HG03196 (cell line): ENCODE results near the gene HCN2.
"Not testable (repeated sequence)": the region's sequence is repeated elsewhere in the genome, so short reads cannot be mapped to it uniquely, and the experiment has no call there.

Experiments used
- ATAC-seq: cut with Tn5 transposase; IDR thresholded peaks from one replicate; pipeline ENCODE4 v1.9.1; 2021; ENCODE audit not compliant: unreplicated experiment

The HCN2 gene

GRCh38 chr19:584240-585001, 5.3 kb upstream of the HCN2 start:
- ATAC-seq, result no peak

- ATAC-seq, result not testable (repeated sequence)
Observed at GRCh38 chr19:585146-585545, 4.5 kb upstream of the HCN2 start.

- no peak for ATAC-seq
Observed at GRCh38 chr19:585551-586110, 4.0 kb upstream of the HCN2 start.

GRCh38 chr19:588093-588740, 1.5 kb upstream of the HCN2 start:
- ATAC-seq, result no peak

DNA sequence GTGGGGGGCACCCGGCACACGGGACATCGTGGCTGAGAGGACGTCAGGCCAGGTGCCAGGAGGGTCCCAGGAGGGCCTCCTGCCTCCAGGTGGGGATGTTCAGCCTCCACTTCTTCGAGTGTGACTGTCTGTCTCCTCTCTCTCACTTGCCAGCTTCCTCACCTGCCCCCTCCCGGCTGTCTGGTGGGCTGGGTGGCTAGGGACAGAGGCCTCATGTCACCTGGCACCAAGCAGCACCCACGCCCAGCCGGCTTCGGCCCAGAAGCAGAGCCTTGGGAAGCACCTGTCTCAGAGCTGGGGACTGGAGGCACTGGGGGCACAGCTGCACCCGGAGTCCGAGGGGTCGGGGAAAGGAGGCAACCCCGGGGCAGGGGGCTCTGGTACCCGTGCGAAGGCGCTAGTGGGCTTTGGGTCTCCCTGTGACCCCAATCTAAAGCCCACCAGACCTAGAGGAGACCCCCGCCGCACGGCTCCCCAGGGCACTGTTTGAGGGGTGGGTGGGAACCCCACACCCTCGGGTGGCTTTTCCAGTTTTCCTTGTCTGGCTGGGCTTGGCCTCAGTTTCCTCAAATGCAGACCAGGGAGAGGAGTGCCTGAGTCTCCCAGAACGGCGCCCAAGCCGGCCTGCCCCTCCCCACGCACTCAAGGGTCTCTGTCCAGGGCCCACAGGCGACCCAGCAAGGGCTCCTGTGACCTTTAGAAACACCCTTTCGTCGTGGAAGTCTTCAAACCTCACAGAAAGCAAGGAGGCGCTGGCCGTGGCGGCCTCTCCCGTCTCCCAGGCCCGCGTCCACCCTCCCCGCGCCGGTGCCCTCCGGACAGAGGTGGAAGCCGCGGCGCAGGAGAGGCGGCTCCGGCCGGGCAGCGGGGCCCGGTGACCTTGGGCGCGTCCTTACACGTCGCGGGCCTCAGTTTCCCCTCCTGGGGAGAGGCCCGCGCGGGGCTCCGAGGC, 664 bp upstream of the HCN2 start:
- ATAC-seq, result no peak

DNA sequence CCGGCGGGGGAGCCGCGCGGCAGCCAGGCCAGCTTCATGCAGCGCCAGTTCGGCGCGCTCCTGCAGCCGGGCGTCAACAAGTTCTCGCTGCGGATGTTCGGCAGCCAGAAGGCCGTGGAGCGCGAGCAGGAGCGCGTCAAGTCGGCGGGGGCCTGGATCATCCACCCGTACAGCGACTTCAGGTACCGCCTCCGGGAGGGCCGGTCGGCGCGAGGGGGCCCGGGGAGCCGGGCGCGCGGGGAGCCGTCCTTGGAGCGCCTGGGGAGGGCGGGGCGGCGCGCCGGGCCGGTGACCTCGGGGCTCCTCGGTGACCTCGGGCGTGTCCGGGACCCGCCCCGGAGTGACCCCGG, 690 bp downstream of the HCN2 start:
- no peak for ATAC-seq

GRCh38 chr19:590750-591098, 1.0 kb downstream of the HCN2 start:
- no peak for ATAC-seq

DNA sequence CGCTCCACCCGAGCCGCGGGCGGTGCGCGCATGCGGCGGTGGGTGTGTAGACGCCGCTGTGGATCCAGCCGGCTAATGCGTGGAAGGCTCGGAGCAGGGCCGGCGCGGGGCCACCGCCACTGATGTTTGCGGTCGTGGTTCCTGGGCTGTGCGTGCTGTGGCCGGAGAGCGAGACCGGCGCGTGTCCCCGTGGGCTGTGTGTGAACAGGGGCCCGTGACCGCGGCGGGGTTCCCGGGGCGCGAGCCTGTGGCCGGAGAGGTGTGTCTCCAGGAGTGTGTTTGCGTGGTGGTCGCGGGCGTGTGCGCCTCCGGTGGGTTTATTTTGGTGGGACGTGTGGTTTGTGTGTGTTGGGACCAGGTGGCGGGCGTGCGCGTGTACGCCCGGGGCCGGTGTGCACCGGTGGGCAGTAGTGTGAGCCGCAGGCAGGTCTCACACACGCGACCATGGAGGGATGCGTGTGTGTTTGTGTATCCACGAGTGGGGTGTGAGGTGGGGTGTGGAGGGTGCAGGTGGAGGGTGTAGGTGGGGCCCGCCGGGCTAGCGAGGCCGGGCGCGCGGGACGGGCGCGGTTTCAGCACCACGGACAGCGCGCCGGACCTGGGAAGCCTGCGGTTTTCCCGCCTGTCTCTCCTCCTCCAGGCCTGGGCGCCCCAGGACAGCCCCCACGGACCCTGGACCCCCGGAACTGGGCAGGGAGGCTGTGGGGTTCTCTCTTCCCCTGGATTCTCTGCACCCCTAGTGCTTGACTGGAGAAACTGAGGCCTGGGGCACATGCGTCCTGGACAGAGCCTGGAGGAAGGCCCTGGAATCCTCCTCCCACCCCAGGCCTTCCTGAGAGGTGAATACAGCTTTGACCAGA, 1.6 kb downstream of the HCN2 start:
- no peak for ATAC-seq

DNA sequence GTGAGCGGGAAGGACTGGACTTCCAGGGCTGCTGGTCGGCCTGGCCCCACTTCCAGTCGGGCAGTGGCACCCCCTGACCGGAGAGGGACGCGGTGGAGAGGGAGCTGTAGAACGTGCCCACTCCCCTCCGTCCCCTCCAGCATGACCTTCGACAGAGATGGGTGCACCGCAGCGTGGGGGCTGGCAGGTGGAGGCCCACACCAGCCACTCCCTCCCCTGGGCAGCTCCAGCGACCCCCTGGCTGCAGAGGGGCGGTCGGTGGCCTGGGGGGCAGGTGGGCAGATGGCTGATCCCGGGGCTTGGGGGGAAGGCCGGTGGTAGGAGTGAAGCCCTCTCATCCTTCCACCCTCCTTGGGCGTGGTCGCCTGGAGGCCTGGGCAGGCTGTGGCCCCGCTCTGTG, 2.4 kb downstream of the HCN2 start:
- ATAC-seq, result no peak

GRCh38 chr19:593055-593454, 3.4 kb downstream of the HCN2 start:
- no peak for ATAC-seq

GRCh38 chr19:593505-593904, 3.8 kb downstream of the HCN2 start:
- no peak for ATAC-seq

- ATAC-seq, result no peak
Observed at GRCh38 chr19:594265-594870, 4.7 kb downstream of the HCN2 start.

GRCh38 chr19:595326-596262, 5.9 kb downstream of the HCN2 start:
- ATAC-seq, result no peak

DNA sequence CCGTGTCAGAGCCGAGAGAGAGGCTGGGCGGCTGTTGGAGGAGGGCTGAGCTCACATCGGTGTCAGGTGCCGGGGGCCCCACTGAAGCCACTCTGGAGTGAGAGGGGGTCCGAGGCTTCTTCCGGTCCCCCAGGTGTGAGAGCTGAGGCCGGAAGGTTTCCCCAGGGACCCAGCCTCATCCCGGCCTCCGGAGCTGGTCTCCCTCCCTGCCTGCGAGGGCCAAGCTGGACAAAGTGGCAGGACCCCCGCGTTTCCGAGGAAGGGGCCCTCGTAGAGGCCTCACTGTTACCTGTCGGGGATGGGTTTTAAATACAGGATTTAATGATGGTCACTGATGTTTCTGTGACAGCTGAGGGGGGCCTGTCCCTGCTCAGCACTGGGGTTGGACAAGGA, 6.6 kb downstream of the HCN2 start:
- ATAC-seq, result no peak

DNA sequence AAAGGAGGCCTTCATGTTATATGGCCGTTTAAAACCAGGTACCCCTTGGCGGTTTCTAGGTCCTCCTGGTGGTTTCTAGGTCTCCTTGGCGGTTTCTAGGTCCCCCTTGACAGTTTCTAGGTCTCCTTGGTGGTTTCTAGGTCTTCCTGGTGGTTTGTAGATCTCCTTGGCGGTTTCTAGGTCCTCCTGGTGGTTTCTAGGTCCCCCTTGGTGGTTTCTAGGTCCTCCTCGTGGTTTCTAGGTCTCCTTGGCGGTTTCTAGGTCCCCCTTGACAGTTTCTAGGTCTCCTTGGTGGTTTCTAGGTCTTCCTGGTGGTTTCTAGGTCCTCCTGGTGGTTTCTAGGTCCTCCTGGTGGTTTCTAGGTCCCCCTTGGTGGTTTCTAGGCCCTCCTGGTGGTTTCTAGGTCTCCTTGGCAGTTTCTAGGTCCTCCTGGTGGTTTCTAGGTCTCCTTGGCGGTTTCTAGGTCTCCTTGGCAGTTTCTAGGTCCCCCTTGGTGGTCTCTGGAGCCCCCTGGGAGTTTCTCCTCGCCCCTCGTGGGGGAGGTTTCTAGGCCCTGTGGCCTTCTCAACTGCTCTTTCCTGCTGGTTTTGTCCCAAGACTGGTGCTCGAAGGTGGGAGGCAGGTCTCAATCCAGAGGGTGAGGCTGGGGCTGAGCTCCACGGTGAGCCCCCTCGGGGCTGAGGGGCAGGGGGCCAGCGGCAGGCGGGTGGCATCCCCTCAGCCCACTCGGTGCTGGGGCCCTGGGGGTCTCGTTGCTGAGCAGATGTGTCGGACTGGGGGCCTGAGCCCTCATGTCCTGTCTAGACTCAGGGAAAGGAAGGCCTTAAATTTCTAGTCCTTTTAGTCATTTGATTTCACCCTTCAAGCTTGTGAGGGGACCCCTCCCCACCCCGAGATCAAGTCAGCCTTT, 8.0 kb downstream of the HCN2 start:
- no peak for ATAC-seq

GRCh38 chr19:601310-601709, 11.6 kb downstream of the HCN2 start:
- no peak for ATAC-seq

GRCh38 chr19:601790-602189, 12.1 kb downstream of the HCN2 start:
- no peak for ATAC-seq
